Measurements from ENCODE around the gene GSE1.

DNA sequence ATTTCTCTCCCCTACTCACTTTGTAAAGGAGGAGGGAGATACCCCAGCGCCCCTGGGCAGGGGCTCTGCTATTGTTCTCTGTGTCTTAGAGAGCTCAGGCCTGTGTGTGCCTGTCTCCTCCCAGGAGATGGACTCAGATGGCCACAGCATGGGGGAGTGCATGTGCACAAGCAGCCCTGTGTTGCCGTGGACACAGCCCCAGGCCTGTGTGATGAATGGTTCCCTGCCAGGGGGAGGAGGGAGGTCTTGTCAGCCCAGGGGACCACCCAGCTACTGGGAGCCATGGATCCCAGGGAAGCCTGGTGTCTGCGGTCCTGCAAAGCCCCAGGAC lies 49.3 kb downstream of the GSE1 start:
- TF ChIP-seq POLR2A (IDR thresholded peaks at IDR 0.05), result no peak
- TF ChIP-seq, protein P1, sequence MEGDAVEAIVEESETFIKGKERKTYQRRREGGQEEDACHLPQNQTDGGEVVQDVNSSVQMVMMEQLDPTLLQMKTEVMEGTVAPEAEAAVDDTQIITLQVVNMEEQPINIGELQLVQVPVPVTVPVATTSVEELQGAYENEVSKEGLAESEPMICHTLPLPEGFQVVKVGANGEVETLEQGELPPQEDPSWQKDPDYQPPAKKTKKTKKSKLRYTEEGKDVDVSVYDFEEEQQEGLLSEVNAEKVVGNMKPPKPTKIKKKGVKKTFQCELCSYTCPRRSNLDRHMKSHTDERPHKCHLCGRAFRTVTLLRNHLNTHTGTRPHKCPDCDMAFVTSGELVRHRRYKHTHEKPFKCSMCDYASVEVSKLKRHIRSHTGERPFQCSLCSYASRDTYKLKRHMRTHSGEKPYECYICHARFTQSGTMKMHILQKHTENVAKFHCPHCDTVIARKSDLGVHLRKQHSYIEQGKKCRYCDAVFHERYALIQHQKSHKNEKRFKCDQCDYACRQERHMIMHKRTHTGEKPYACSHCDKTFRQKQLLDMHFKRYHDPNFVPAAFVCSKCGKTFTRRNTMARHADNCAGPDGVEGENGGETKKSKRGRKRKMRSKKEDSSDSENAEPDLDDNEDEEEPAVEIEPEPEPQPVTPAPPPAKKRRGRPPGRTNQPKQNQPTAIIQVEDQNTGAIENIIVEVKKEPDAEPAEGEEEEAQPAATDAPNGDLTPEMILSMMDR (IDR thresholded peaks at IDR 0.05), result no peak
- no peak for TF ChIP-seq EP300 (IDR thresholded peaks at IDR 0.05)
